ENCODE data around the gene AKR1E2.

GRCh38 chr10:4834898-4835405 is 8.9 kb downstream of the AKR1E2 start:
- TF ChIP-seq POLR2AphosphoS5 (IDR thresholded peaks at IDR 0.05; ENCODE audit: low read depth, low read length) (no peak), TAF1 (IDR thresholded peaks at IDR 0.05; ENCODE audit: low read depth, low read length) (no peak), POLR2A (IDR thresholded peaks at IDR 0.05; ENCODE audit: low read depth, low read length) (no peak)

Measured in GM12891 (cell line).